Keratinocyte (primary cell): ENCODE results near the gene IFI27L2. TPM values are rescaled to one million over a fixed set of nuclear protein-coding genes. Genes with fewer than 3 reads are reported as not detected.

Source experiments
- DNase-seq: peaks from one replicate; pipeline ENCODE4 v3.0.0-alpha.2; 2011; ENCODE audit warnings: low read depth, missing footprints, low spot score
- FAIRE-seq: peaks from 2 replicates; lab custom pipeline; 2011; peaks lifted over from hg19 to GRCh38; lab: Jason Lieb, UNC
- H2AFZ ChIP-seq: 2 replicates; pipeline ENCODE4 v1.6.0; 2012; ENCODE audit warnings: low read length, control low read depth, inconsistent platforms; ENCODE audit not compliant: control insufficient read depth
- H3K27ac ChIP-seq: 2 replicates; pipeline ENCODE4 v1.5.1; 2011; ENCODE audit warnings: low read length; ENCODE audit not compliant: control insufficient read depth, insufficient read depth
- H3K27me3 ChIP-seq: 3 replicates; pipeline ENCODE4 v1.6.0; 2011; ENCODE audit warnings: low read length; ENCODE audit not compliant: control insufficient read depth, insufficient read depth; ENCODE audit errors: extremely low read depth
- H3K36me3 ChIP-seq, 2 experiments: 2 replicates in 1 of 2; 3 replicates in 1 of 2; pipeline ENCODE4 v1.5.1; 2011; ENCODE audit warnings: low read length in 2 of 2, mild to moderate bottlenecking in 1 of 2; ENCODE audit not compliant: control insufficient read depth in 2 of 2, insufficient read depth in 2 of 2; ENCODE audit errors: extremely low read depth in 1 of 2
- H3K4me1 ChIP-seq: 3 replicates; pipeline ENCODE4 v1.5.1; 2011; ENCODE audit warnings: low read length; ENCODE audit not compliant: control insufficient read depth, insufficient read depth; ENCODE audit errors: extremely low read depth
- H3K4me2 ChIP-seq: 3 replicates; pipeline ENCODE4 v1.6.0; 2011; ENCODE audit warnings: low read depth, low read length; ENCODE audit not compliant: control insufficient read depth, insufficient read depth; ENCODE audit errors: extremely low read depth
- H3K4me3 ChIP-seq, 3 experiments: fragments of 200-600 bp in 1 of 3; sonication (generic) in 1 of 3; 2 replicates in 2 of 3; 3 replicates in 1 of 3; pipeline ENCODE4 v1.5.1; 2011 to 2016; ENCODE audit warnings: low read length in 3 of 3, mild to moderate bottlenecking in 3 of 3, control low read depth in 2 of 3, inconsistent platforms in 1 of 3, low read depth in 1 of 3, mixed read lengths in 1 of 3, mixed run types in 1 of 3, moderate library complexity in 1 of 3; ENCODE audit not compliant: control insufficient read depth in 2 of 3, insufficient read depth in 2 of 3; ENCODE audit errors: extremely low read depth in 1 of 3
- H3K79me2 ChIP-seq: 2 replicates; pipeline ENCODE4 v1.6.0; 2012; ENCODE audit warnings: low read length; ENCODE audit not compliant: control insufficient read depth, insufficient read depth
- H3K9ac ChIP-seq: 3 replicates; pipeline ENCODE4 v1.6.0; 2011; ENCODE audit warnings: low read length; ENCODE audit not compliant: control insufficient read depth, insufficient read depth; ENCODE audit errors: extremely low read depth
- H3K9me1 ChIP-seq: 3 replicates; pipeline ENCODE4 v1.6.0; 2011; ENCODE audit warnings: low read length; ENCODE audit not compliant: control insufficient read depth, insufficient read depth; ENCODE audit errors: extremely low read depth
- H3K9me3 ChIP-seq: 2 replicates; pipeline ENCODE4 v1.5.1; 2012; ENCODE audit warnings: low read depth, low read length; ENCODE audit not compliant: control insufficient read depth
- H4K20me1 ChIP-seq: 3 replicates; pipeline ENCODE4 v1.6.0; 2011; ENCODE audit warnings: low read length; ENCODE audit not compliant: control insufficient read depth, insufficient read depth; ENCODE audit errors: extremely low read depth
- CTCF ChIP-seq, 3 experiments: IDR thresholded peaks in 1 of 3; conservative IDR thresholded peaks in 1 of 3; optimal IDR thresholded peaks in 1 of 3; 2 replicates in 2 of 3; 3 replicates in 1 of 3; pipeline versions ENCODE3 to v1.5.1; 2011; ENCODE audit warnings: low read length in 3 of 3, mild to moderate bottlenecking in 3 of 3, moderate library complexity in 2 of 3, control low read depth in 1 of 3, inconsistent platforms in 1 of 3; ENCODE audit not compliant: insufficient read depth in 2 of 3; ENCODE audit errors: extremely low read depth in 1 of 3
- EZH2 ChIP-seq: IDR thresholded peaks from one replicate; pipeline ENCODE4 v1.6.1; 2012; ENCODE audit warnings: inconsistent platforms, mild to moderate bottlenecking, low read length, moderate library complexity
- dilution Hi-C: fragments of 300-500 bp; cut with MboI; formaldehyde crosslinking; loops from one replicate; pipeline ENCODE4 v1.7.0; 2020; ENCODE audit warnings: low sequenced_read_pairs; ENCODE audit not compliant: extremely low pct_ligation_motif_present
- polyA plus RNA-seq, 5 experiments: library from polyadenylated mRNA; depleted of rRNA in 3 of 5; stranded (reverse) in 3 of 5; stranded (forward) in 1 of 5; unstranded in 1 of 5; fragments of >200 nt; gene quantifications; 1 replicate in 1 of 5; 2 replicates in 3 of 5; 3 replicates in 1 of 5; pipeline versions ENCODE4 v1.2.1 to v1.2.3, GENCODE V29; 2011 to 2012; ENCODE audit warnings: missing spikeins in 2 of 5, low read depth in 1 of 5, low replicate concordance in 1 of 5

The IFI27L2 gene
- polyA plus RNA-seq, 1 donor (not counting 4 experiments of a cell fraction or from before 2014, with no cell fraction given) = 67.5 TPM

- no peak for DNase-seq
- Histone ChIP-seq H3K79me2 (peaks cover 12% of the 10 kb centered on the region), H4K20me1 (no peaks in the 10 kb centered on the region), H3K4me2 (no peak overlapping the region), H3K9ac (no peak overlapping the region), H2AFZ (no peak overlapping the region), H3K9me1 (no peaks in the 10 kb centered on the region), H3K27ac (no peak overlapping the region), H3K9me3 (no peaks in the 10 kb centered on the region), H3K4me1 (peaks cover 17% of the 10 kb centered on the region), H3K36me3 (no peaks in the 10 kb centered on the region), H3K27me3 (peaks cover 8% of the 10 kb centered on the region), H3K4me3 (no peak overlapping the region)
- dilution Hi-C loops = no loop called here
- FAIRE-seq = no peak
- no peak for TF ChIP-seq EZH2
- no peak for TF ChIP-seq CTCF (optimal IDR thresholded peaks at IDR 0.05 in 1 of 3, IDR thresholded peaks at IDR 0.05 in 1 of 3, conservative IDR thresholded peaks at IDR 0.05 in 1 of 3; ENCODE audit: extremely low read depth in 1 of 3, insufficient read depth in 2 of 3, low read length in 3 of 3)
Observed at GRCh38 chr14:94113908-94114588, 15.4 kb downstream of the IFI27L2 start.

DNA sequence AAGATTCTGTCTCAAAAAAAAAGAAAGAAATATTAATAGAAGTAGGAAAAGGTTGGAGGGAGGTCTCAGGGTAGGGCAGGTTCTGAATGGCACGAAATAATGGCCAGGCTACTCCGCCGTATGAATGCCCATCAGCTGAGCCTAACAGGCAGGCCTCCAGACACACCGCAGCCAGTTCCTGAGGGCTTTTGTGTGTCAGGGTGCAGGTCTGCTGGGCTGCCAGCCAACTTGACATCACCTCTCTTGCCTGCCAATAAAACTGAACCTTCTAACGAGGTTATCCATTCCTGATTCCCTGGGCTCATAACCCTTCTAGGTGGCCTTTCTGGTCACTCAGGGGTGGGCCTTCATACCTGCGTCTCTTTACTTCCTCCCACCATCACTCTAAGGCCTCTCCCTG, 15.9 kb downstream of the IFI27L2 start:
- H3K9ac ChIP-seq = no peak overlapping the region
- H3K79me2 ChIP-seq = peaks cover 12% of the 10 kb centered on the region
- no peak for DNase-seq
- peaks cover 8% of the 10 kb centered on the region for H3K27me3 ChIP-seq
- dilution Hi-C loops = no loop called here
- H3K36me3 ChIP-seq = no peaks in the 10 kb centered on the region
- TF ChIP-seq EZH2 = no peak
- no peak for TF ChIP-seq CTCF (optimal IDR thresholded peaks at IDR 0.05 in 1 of 3, IDR thresholded peaks at IDR 0.05 in 1 of 3, conservative IDR thresholded peaks at IDR 0.05 in 1 of 3; ENCODE audit: extremely low read depth in 1 of 3, insufficient read depth in 2 of 3, low read length in 3 of 3)
- no peaks in the 10 kb centered on the region for H3K9me3 ChIP-seq
- no peaks in the 10 kb centered on the region for H4K20me1 ChIP-seq
- H3K4me2 ChIP-seq = no peak overlapping the region
- peaks cover 17% of the 10 kb centered on the region for H3K4me1 ChIP-seq
- no peak for FAIRE-seq
- H2AFZ ChIP-seq = no peak overlapping the region
- no peak overlapping the region for H3K4me3 ChIP-seq
- H3K27ac ChIP-seq = no peak overlapping the region
- no peaks in the 10 kb centered on the region for H3K9me1 ChIP-seq
